ENCODE results near the gene RTN4RL1. TPM values are rescaled to one million over a fixed set of nuclear protein-coding genes. Genes with fewer than 3 reads are reported as not detected.

The RTN4RL1 gene
- total and polyA plus RNA-seq, 2 of the 13 experiments (the other 11 are each of a cell fraction or from before 2014, with no cell fraction given), result 0.01 TPM; not detected in 1

GRCh38 chr17:1979182-1979985, 45.8 kb downstream of the RTN4RL1 start (continued):
- TF ChIP-seq ZNF318 (CRISPR knock-in tag; IDR thresholded peaks at IDR 0.05) (no peak), SNAI1 (CRISPR knock-in tag; IDR thresholded peaks at IDR 0.05; ENCODE audit: borderline replicate concordance) (no peak), ZMYM3 (CRISPR knock-in tag; IDR thresholded peaks at IDR 0.05) (peak; percentile 64; the same call in 1 of the 2 replicates), HNF4A (CRISPR knock-in tag; IDR thresholded peaks at IDR 0.05) (peak; percentile 32)

Data from HepG2 (cell line).